Measurements from ENCODE around the gene C2CD4B.

DNA sequence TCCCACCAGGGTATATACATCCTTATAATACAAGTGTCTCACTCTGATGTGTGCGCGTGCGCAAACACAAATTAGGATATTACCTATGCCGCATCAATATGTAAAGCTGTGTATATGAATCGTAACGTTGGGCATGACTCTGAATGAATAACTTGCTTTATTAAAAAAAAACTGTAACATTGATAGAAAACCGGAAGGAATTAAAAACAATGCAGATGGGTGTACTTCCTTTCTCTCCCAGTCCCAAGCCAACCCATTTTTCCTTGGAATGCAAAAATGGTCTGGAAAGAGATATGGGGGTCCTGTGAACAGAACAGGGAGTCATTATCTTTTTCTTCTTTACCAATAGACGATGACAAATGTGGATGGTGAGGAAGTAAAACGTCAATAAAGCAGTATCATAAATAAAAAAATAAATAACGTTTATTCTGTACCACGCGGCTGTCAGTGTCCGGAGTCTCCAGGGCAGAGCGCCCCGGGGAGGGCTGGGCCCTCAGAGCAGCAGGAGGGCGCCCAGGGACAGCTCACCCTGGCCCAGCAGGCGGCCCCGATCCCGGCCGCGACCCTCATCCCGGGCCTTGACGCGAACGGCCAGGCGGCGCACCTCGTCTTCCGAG lies 1.6 kb downstream of the C2CD4B start:
- TF ChIP-seq, protein P1, sequence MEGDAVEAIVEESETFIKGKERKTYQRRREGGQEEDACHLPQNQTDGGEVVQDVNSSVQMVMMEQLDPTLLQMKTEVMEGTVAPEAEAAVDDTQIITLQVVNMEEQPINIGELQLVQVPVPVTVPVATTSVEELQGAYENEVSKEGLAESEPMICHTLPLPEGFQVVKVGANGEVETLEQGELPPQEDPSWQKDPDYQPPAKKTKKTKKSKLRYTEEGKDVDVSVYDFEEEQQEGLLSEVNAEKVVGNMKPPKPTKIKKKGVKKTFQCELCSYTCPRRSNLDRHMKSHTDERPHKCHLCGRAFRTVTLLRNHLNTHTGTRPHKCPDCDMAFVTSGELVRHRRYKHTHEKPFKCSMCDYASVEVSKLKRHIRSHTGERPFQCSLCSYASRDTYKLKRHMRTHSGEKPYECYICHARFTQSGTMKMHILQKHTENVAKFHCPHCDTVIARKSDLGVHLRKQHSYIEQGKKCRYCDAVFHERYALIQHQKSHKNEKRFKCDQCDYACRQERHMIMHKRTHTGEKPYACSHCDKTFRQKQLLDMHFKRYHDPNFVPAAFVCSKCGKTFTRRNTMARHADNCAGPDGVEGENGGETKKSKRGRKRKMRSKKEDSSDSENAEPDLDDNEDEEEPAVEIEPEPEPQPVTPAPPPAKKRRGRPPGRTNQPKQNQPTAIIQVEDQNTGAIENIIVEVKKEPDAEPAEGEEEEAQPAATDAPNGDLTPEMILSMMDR (IDR thresholded peaks at IDR 0.05) = no peak
- TF ChIP-seq POLR2AphosphoS5 (IDR thresholded peaks at IDR 0.05) (no peak), POLR2A (IDR thresholded peaks at IDR 0.05) (no peak)

Measured in breast epithelium (tissue), 3 donors.